GM12878 (cell line): ENCODE measurements around the gene HES7. TPM values are rescaled to one million over a fixed set of nuclear protein-coding genes. Genes with fewer than 3 reads are reported as not detected.
A peak's percentile ranks its signal among the peaks of the same experiment; 100 is the strongest.

Source experiments
- CHD2 ChIP-seq: IDR thresholded peaks from 2 replicates; pipeline ENCODE4 v1.6.1; 2011; ENCODE audit warnings: low read depth, low read length, improper control_type of control experiment, borderline replicate concordance
- EGR1 ChIP-seq, 2 experiments: IDR thresholded peaks; 1 replicate in 1 of 2; 2 replicates in 1 of 2; pipeline ENCODE4 v1.6.1; 2011 to 2012; ENCODE audit warnings: low read depth in 2 of 2, low read length in 2 of 2, borderline replicate concordance in 1 of 2, mild to moderate bottlenecking in 1 of 2, moderate library complexity in 1 of 2
- EP300 ChIP-seq, 2 experiments: fragments of 150-350 bp in 1 of 2; IDR thresholded peaks; 2 replicates each; pipeline ENCODE4 v1.6.1; 2011 to 2012; ENCODE audit warnings: low read depth in 2 of 2, low read length in 2 of 2, borderline replicate concordance in 1 of 2, improper control_type of control experiment in 1 of 2, inconsistent platforms in 1 of 2; ENCODE audit not compliant: control insufficient read depth in 1 of 2
- FOXM1 ChIP-seq: IDR thresholded peaks from 2 replicates; pipeline ENCODE4 v1.6.1; 2012; ENCODE audit warnings: low read depth, mild to moderate bottlenecking, inconsistent platforms, low read length, moderate library complexity
- IKZF1 ChIP-seq: fragments of 450-650 bp; conservative IDR thresholded peaks from 2 replicates; pipeline ENCODE4 v1.6.1; 2017; ENCODE audit warnings: antibody characterized with exemption, mild to moderate bottlenecking
- MXI1 ChIP-seq: fragments of 150-350 bp; IDR thresholded peaks from 2 replicates; pipeline ENCODE4 v1.6.1; 2011; ENCODE audit warnings: low read depth, mild to moderate bottlenecking, inconsistent platforms, low read length, improper control_type of control experiment
- NBN ChIP-seq: fragments of 450-650 bp; IDR thresholded peaks from 2 replicates; pipeline ENCODE4 v1.6.1; 2016
- NFYB ChIP-seq: IDR thresholded peaks from 2 replicates; pipeline ENCODE4 v1.6.1; 2011; ENCODE audit warnings: low read depth, mild to moderate bottlenecking, low read length, improper control_type of control experiment, moderate library complexity; ENCODE audit not compliant: insufficient read depth
- NR2F1 ChIP-seq: fragments of 450-650 bp; conservative IDR thresholded peaks from 2 replicates; pipeline ENCODE4 v1.6.1; 2017; ENCODE audit warnings: mild to moderate bottlenecking
- POLR2A ChIP-seq: IDR thresholded peaks from 2 replicates; pipeline ENCODE4 v1.6.1; 2011; ENCODE audit warnings: low read depth, mild to moderate bottlenecking, low read length
- SMAD5 ChIP-seq: IDR thresholded peaks from 2 replicates; pipeline ENCODE4 v1.6.1; 2016; ENCODE audit warnings: antibody characterized with exemption, low read depth
- SRF ChIP-seq, 2 experiments: IDR thresholded peaks; 2 replicates each; pipeline ENCODE4 v1.6.1; 2011; ENCODE audit warnings: low read depth in 2 of 2, low read length in 2 of 2, mild to moderate bottlenecking in 1 of 2, moderate library complexity in 1 of 2
- ZBTB40 ChIP-seq: fragments of 450-650 bp; IDR thresholded peaks from 2 replicates; pipeline ENCODE4 v1.6.1; 2016; ENCODE audit warnings: mild to moderate bottlenecking, moderate library complexity, borderline replicate concordance
- ZNF24 ChIP-seq: fragments of 450-650 bp; IDR thresholded peaks from 2 replicates; pipeline ENCODE4 v1.6.1; 2017; ENCODE audit warnings: antibody characterized with exemption, mild to moderate bottlenecking
- ZNF622 ChIP-seq: fragments of 450-650 bp; IDR thresholded peaks from 2 replicates; pipeline ENCODE4 v1.6.1; 2017; ENCODE audit warnings: mild to moderate bottlenecking, inconsistent platforms
- polyA plus RNA-seq, 11 experiments: library from polyadenylated mRNA; depleted of rRNA in 4 of 11; unstranded in 6 of 11; stranded (reverse) in 5 of 11; fragments of >200 nt; fragmentation: Nextera tagmentation in 4 of 11; fragmentation: Illumina TruSeq in 1 of 11; extraction: Ambion mirVana in 4 of 11; extraction: Trizol in 1 of 11; gene quantifications; 1 replicate in 1 of 11; 2 replicates in 10 of 11; pipeline versions ENCODE4 v1.2.1 to v1.2.3, GENCODE V29; 2011 to 2016; ENCODE audit warnings: inconsistent platforms in 2 of 11, missing spikeins in 2 of 11, low read depth in 1 of 11
- total RNA-seq, 4 experiments: library from RNA; depleted of rRNA in 3 of 4; stranded (reverse); fragments of >200 nt in 3 of 4; fragmentation: Illumina TruSeq in 1 of 4; extraction: Trizol in 1 of 4; gene quantifications; 2 replicates each; pipeline versions ENCODE4 v1.2.1 to v1.2.3, GENCODE V29; 2013 to 2021
- TF ChIP-seq, protein P1 (sequence below): fragments of 450-650 bp; IDR thresholded peaks from 2 replicates; pipeline ENCODE4 v1.6.1; 2017; ENCODE audit warnings: low read depth, mild to moderate bottlenecking, moderate library complexity
- TF ChIP-seq, protein P2 (sequence below): fragments of 450-650 bp; IDR thresholded peaks from 2 replicates; pipeline ENCODE4 v1.6.1; 2017; ENCODE audit warnings: mild to moderate bottlenecking, moderate library complexity
- TF ChIP-seq, protein P3 (sequence below): IDR thresholded peaks from 2 replicates; pipeline ENCODE4 v1.6.1; 2012; ENCODE audit warnings: low read depth, low read length, improper control_type of control experiment

Gene HES7
- total and polyA plus RNA-seq, 10 of the 15 experiments (the other 5 are each of a cell fraction or from before 2014, with no cell fraction given): 0.07 to 1.3 (median 0.63) TPM; not detected in 4

GRCh38 chr17:8153957-8154607 is 30.2 kb upstream of the HES7 start (continued):
- no peak for TF ChIP-seq NFYB
- peak; percentile 81 for TF ChIP-seq IKZF1
- TF ChIP-seq ZBTB40: no peak
- TF ChIP-seq, protein P1, sequence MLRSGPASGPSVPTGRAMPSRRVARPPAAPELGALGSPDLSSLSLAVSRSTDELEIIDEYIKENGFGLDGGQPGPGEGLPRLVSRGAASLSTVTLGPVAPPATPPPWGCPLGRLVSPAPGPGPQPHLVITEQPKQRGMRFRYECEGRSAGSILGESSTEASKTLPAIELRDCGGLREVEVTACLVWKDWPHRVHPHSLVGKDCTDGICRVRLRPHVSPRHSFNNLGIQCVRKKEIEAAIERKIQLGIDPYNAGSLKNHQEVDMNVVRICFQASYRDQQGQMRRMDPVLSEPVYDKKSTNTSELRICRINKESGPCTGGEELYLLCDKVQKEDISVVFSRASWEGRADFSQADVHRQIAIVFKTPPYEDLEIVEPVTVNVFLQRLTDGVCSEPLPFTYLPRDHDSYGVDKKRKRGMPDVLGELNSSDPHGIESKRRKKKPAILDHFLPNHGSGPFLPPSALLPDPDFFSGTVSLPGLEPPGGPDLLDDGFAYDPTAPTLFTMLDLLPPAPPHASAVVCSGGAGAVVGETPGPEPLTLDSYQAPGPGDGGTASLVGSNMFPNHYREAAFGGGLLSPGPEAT: peak; percentile 65; the same call in 1 of the 2 replicates
- TF ChIP-seq ZNF24: no peak
- TF ChIP-seq, protein P2, sequence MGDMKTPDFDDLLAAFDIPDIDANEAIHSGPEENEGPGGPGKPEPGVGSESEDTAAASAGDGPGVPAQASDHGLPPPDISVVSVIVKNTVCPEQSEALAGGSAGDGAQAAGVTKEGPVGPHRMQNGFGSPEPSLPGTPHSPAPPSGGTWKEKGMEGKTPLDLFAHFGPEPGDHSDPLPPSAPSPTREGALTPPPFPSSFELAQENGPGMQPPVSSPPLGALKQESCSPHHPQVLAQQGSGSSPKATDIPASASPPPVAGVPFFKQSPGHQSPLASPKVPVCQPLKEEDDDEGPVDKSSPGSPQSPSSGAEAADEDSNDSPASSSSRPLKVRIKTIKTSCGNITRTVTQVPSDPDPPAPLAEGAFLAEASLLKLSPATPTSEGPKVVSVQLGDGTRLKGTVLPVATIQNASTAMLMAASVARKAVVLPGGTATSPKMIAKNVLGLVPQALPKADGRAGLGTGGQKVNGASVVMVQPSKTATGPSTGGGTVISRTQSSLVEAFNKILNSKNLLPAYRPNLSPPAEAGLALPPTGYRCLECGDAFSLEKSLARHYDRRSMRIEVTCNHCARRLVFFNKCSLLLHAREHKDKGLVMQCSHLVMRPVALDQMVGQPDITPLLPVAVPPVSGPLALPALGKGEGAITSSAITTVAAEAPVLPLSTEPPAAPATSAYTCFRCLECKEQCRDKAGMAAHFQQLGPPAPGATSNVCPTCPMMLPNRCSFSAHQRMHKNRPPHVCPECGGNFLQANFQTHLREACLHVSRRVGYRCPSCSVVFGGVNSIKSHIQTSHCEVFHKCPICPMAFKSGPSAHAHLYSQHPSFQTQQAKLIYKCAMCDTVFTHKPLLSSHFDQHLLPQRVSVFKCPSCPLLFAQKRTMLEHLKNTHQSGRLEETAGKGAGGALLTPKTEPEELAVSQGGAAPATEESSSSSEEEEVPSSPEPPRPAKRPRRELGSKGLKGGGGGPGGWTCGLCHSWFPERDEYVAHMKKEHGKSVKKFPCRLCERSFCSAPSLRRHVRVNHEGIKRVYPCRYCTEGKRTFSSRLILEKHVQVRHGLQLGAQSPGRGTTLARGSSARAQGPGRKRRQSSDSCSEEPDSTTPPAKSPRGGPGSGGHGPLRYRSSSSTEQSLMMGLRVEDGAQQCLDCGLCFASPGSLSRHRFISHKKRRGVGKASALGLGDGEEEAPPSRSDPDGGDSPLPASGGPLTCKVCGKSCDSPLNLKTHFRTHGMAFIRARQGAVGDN: peak; percentile 36; the same call in 1 of the 2 replicates
- TF ChIP-seq CHD2: no peak; the same call in 1 of the 2 replicates
- TF ChIP-seq MXI1: 0 out of 2 replicates have a peak, but pooled peaks have one; percentile 20
- peak in 1 of 2 experiments; percentile 80; a peak in 2 of 3 replicates for TF ChIP-seq EGR1 (IDR thresholded peaks at IDR 0.05; ENCODE audit: borderline replicate concordance in 1 of 2, low read depth in 2 of 2, low read length in 2 of 2)
- TF ChIP-seq, protein P3, sequence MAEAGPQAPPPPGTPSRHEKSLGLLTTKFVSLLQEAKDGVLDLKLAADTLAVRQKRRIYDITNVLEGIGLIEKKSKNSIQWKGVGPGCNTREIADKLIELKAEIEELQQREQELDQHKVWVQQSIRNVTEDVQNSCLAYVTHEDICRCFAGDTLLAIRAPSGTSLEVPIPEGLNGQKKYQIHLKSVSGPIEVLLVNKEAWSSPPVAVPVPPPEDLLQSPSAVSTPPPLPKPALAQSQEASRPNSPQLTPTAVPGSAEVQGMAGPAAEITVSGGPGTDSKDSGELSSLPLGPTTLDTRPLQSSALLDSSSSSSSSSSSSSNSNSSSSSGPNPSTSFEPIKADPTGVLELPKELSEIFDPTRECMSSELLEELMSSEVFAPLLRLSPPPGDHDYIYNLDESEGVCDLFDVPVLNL: no peak
- peak; percentile 61 for TF ChIP-seq POLR2A
- TF ChIP-seq FOXM1: no peak
- TF ChIP-seq NR2F1: no peak
- no peak for TF ChIP-seq SMAD5
- TF ChIP-seq NBN: peak; percentile 73
- no peak for TF ChIP-seq ZNF622
- no peak for TF ChIP-seq SRF (IDR thresholded peaks at IDR 0.05; ENCODE audit: low read depth in 2 of 2, low read length in 2 of 2)
- TF ChIP-seq EP300 (IDR thresholded peaks at IDR 0.05; ENCODE audit: borderline replicate concordance in 1 of 2, control insufficient read depth in 1 of 2, low read depth in 2 of 2, low read length in 2 of 2): peak; percentile 32 to 39; a peak in 1 of 4 replicates
